GM12878 (cell line): ENCODE results near the gene STXBP2. TPM values are rescaled to one million over a fixed set of nuclear protein-coding genes. Genes with fewer than 3 reads are reported as not detected.

Source experiments
- E2F4 ChIP-seq: IDR thresholded peaks from 2 replicates; pipeline ENCODE4 v1.6.1; 2012; ENCODE audit warnings: low read depth, low read length, improper control_type of control experiment
- E4F1 ChIP-seq: fragments of 450-650 bp; IDR thresholded peaks from 2 replicates; pipeline ENCODE4 v1.6.1; 2018; ENCODE audit warnings: borderline replicate concordance, mild to moderate bottlenecking; ENCODE audit not compliant: partially characterized antibody
- HDGF ChIP-seq: fragments of 450-650 bp; IDR thresholded peaks from 2 replicates; pipeline ENCODE4 v1.6.1; 2016; ENCODE audit warnings: antibody characterized with exemption
- LARP7 ChIP-seq: fragments of 450-650 bp; IDR thresholded peaks from 2 replicates; pipeline ENCODE4 v1.6.1; 2017; ENCODE audit warnings: mild to moderate bottlenecking
- NR2C1 ChIP-seq: fragments of 450-650 bp; IDR thresholded peaks from 2 replicates; pipeline ENCODE4 v1.6.1; 2017; ENCODE audit warnings: antibody characterized with exemption, mild to moderate bottlenecking, moderate library complexity
- PAX5 ChIP-seq: IDR thresholded peaks from 2 replicates; pipeline ENCODE4 v1.6.1; 2011; ENCODE audit warnings: low read depth, low read length, borderline replicate concordance
- PBX3 ChIP-seq: IDR thresholded peaks from 2 replicates; pipeline ENCODE4 v1.6.1; 2011; ENCODE audit warnings: mild to moderate bottlenecking, low read depth, low read length, moderate library complexity; ENCODE audit not compliant: insufficient replicate concordance
- REST ChIP-seq: IDR thresholded peaks from 2 replicates; pipeline ENCODE4 v1.6.1; 2012; ENCODE audit warnings: mild to moderate bottlenecking, low read depth, low read length
- RUNX3 ChIP-seq: IDR thresholded peaks from 2 replicates; pipeline ENCODE4 v1.6.1; 2012; ENCODE audit warnings: low read length, inconsistent platforms
- SKIL ChIP-seq: fragments of 450-650 bp; IDR thresholded peaks from 2 replicates; pipeline ENCODE4 v1.6.1; 2017; ENCODE audit warnings: mild to moderate bottlenecking, low read depth, inconsistent platforms; ENCODE audit not compliant: poor library complexity, severe bottlenecking
- ZNF207 ChIP-seq: fragments of 450-650 bp; IDR thresholded peaks from 2 replicates; pipeline ENCODE4 v1.6.1; 2014; ENCODE audit warnings: antibody characterized with exemption, mild to moderate bottlenecking, borderline replicate concordance
- ZNF622 ChIP-seq: fragments of 450-650 bp; IDR thresholded peaks from 2 replicates; pipeline ENCODE4 v1.6.1; 2017; ENCODE audit warnings: mild to moderate bottlenecking, inconsistent platforms
- polyA plus RNA-seq, 11 experiments: library from polyadenylated mRNA; depleted of rRNA in 4 of 11; unstranded in 6 of 11; stranded (reverse) in 5 of 11; fragments of >200 nt; fragmentation: Nextera tagmentation in 4 of 11; fragmentation: Illumina TruSeq in 1 of 11; extraction: Ambion mirVana in 4 of 11; extraction: Trizol in 1 of 11; gene quantifications; 1 replicate in 1 of 11; 2 replicates in 10 of 11; pipeline versions ENCODE4 v1.2.1 to v1.2.3, GENCODE V29; 2011 to 2016; ENCODE audit warnings: inconsistent platforms in 2 of 11, missing spikeins in 2 of 11, low read depth in 1 of 11
- total RNA-seq, 4 experiments: library from RNA; depleted of rRNA in 3 of 4; stranded (reverse); fragments of >200 nt in 3 of 4; fragmentation: Illumina TruSeq in 1 of 4; extraction: Trizol in 1 of 4; gene quantifications; 2 replicates each; pipeline versions ENCODE4 v1.2.1 to v1.2.3, GENCODE V29; 2013 to 2021

STXBP2 gene
- total and polyA plus RNA-seq, 10 of the 15 experiments (the other 5 are each of a cell fraction or from before 2014, with no cell fraction given): 2.6 to 111 (median 61.4) TPM

- TF ChIP-seq SKIL: peak; percentile 82
- TF ChIP-seq E2F4: peak; percentile 64; the same call in 1 of the 2 replicates
- 0 out of 2 replicates have a peak, but pooled peaks have one; percentile 37 for TF ChIP-seq LARP7
- peak; percentile 99 for TF ChIP-seq PBX3
- no peak for TF ChIP-seq ZNF622
- peak; percentile 16; the same call in 1 of the 2 replicates for TF ChIP-seq RUNX3
- no peak for TF ChIP-seq HDGF
- peak; percentile 26; the same call in 1 of the 2 replicates for TF ChIP-seq REST
- TF ChIP-seq PAX5: no peak
- peak; percentile 88 for TF ChIP-seq E4F1
- TF ChIP-seq NR2C1: peak; percentile 69
- TF ChIP-seq ZNF207: peak; percentile 50; the same call in 1 of the 2 replicates
These were observed 7.4 kb upstream of the STXBP2 start, which contains the start of the genes PET100 and XAB2 (continued) for GRCh38 chr19:7629347-7630054.
